Stimulated activated CD4-positive, alpha-beta T cell treated with anti-CD3 and anti-CD28 coated beads, Interleukin-1b, Interleukin-23, amount 100 ng/mL, for 4 hours (primary cell): ENCODE results near the gene GJD4.

Source experiments
- DNase-seq, 2 donors: peaks; one replicate each; pipeline ENCODE4 v3.0.0-alpha.2; 2020; ENCODE audit warnings: low read depth in 2 of 2

Gene GJD4

DNA sequence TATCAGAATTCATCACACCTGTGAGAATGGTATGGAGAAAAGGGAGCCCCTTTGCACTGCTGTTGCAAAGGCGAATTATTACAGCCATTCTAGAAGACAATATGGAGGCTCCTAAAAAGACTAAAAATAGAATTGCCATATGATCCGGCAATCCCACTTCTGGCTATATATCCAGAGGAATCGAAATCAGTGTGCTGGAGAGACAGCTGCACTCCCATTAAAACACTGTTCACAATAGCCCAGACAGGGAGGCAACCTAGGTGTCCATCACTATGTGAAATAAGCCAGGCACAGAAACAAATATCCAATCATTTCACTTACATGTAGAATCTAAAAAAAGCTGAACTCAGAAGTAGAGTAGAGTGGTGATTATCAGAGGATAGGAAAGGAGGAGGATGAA, 26.0 kb upstream of the GJD4 start:
- no peak for DNase-seq

DNA sequence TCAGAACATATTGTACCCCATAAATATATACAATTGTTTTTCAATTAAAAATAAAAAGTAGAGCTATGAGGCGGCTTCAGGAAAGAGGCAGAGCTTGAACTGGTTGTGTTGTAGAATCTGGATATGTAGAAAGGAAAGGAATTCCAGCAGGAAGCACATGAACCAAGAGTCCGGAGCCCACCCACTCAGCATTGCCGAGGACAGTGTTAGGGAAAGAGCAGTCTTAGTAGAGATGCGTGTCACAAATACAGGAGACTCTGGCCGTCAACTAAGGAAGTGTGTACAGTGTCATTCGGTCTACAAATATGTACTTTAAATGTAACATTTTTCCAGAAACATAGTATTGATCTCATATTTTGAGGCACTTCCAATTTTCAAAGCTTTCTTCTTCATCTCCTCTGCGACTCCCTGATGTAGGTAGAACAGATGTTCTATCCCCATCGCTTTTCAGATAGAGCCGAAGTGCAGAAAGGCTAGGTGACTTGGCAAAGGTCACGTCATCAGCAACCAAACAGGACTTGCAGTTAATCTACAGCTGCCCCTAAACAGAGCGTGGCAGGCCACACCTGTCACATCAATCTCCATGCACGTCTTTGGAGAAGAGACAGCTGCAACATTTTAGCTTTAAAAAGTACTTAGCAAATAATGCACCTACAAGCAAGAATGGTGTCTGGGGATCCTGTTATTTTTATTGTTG, 25.3 kb upstream of the GJD4 start:
- DNase-seq, result no peak

- no peak for DNase-seq
Observed at GRCh38 chr10:35580423-35580770, 24.7 kb upstream of the GJD4 start.

- no peak for DNase-seq
Observed at GRCh38 chr10:35581655-35582054, 23.5 kb upstream of the GJD4 start.

DNA sequence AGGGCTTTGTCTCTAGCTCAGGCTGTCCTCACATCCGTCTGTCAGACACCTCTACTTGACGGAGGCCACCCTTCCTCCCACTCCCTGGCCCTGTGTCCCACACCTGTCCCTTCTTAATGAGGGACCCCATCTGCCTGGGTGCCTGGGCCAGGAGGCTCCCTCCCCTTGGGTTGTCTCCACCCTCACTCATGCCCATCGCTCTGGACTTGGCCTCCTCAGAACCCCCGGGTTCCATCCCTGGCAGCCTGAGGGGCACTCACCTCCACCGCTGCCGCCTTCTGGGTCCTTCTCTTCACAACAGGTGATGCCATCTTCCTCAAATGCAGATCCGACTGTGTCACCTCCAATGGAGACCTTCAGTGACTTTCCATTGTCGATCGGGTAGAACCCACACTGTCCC, 20.2 kb upstream of the GJD4 start:
- no peak for DNase-seq

- no peak for DNase-seq
Observed at GRCh38 chr10:35585356-35585755, 19.8 kb upstream of the GJD4 start.

- DNase-seq, result no peak
Observed at GRCh38 chr10:35585903-35586535, 19.1 kb upstream of the GJD4 start.

DNA sequence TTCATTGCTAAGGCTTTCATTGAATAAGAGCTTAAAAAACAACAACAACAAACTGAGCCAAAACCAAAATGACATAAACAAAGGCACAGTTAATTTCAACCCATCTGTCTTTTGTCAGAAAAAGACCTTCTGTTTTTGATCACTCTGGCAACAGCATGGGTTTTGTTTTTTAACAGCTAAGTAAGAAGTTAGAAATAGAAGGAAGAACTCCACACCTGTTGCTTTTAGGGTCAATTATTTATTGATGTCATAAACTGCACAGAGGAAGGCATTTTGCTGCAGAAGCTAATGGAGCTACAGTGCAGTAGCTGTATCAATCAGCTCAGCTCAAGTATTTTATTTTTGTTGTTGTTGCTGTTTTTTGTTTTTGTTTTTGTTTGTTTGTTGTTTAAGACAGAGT, 16.3 kb upstream of the GJD4 start:
- no peak for DNase-seq

DNA sequence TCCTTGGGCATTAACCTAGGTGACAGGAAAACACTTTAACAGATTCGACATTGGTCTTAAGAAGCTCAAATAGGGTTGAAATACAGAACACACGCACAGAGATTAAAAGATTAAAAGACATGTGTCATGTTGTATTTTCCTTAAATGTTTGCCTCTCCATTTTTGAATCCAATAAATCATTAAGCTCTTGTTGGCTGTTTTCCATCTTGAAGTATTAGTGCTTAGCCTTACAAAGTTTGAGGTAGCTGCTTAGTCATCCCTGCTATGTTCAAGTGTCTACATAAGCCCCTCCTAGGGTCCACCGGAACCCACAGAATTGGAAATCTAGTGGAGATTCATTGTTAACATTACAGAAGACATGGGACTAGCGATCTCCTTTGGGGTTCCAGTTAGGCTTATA, 12.7 kb upstream of the GJD4 start:
- DNase-seq, result no peak

DNA sequence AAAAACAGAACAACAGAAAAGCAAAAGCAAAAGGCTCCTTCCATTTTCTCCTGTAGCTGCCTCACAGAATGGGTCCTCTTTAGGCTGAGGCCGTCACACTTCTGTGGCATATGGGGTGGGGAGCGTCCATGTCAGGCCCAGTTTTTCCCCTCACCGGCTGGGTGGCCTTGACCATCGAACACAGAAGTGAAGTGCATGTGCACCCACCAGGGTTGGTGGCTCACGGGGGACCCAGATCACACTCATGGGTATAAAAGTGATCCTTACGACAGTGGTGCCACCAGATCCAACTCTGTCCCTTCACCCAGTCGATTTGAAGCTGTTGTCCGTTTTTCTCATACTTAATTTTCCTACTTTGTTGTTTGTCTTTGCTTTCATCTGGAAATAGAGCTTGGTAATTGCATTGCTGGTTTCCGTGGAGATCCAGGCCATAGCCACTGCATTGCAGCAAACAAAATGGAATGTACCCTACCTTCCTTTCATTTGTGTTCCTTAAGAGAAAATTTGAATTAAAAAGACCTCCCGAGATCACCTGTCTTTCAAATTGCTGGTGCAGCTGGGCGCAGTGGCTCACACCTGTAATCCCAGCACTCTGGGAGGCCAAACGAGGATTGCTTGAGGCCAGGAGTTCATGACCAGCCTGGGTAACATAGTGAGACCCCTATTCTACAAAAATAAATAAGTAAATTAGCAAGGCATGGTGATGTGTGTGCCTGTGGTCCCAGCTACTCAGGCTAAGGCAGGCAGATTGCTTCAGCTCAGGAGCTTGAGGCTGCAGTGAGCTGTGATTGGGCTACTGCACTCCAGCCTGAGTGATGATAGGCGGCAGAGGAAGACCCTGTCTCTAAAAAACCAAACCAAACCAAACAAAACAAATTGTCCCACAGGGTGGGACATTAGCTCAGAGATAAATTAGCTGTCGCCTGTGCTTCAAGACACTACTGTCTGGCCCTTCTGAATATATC, 10.7 kb upstream of the GJD4 start:
- DNase-seq, result no peak

DNA sequence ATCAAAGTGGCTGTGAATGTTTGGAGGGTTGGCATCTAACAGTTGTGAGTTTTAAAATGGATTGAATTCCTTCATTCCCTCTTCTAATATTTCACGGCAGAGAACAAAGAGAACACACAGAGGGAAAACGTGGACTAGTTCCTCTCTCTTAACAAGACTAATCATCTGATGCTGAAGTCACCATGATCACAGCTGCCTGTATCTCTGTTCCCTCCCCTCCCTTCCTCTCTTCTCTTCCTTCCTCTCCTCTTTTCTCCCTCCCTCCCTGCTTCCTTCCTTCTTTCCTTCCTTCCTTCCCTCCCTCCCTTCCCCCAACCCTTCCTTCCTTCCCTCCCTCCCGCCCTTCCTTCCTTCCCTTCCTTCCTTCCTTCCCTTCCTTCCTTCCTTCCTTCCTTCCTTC, 10.0 kb upstream of the GJD4 start:
- no peak for DNase-seq

- no peak for DNase-seq
Observed at GRCh38 chr10:35598379-35598778, 6.8 kb upstream of the GJD4 start.

DNA sequence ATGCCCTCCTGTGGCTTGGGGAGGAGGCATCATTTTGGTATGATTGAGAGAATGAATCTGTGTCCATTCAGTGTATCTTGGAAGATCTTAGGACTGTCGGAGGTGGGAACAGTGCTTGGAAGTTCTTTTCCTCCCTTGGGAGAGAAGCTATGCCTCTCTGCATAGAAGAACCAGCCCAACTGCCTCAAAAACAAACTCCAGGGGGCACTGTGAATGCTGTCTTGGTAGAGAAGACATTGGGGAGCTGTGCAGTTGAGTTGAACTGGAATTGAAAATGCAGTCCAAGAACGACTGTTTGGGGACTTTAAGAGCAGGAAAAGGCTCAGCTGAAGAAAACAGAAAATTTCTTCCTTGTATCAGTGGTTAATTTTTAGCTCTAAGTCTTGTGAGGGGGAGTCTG, 4.9 kb upstream of the GJD4 start:
- DNase-seq, result no peak

- no peak for DNase-seq
Observed at GRCh38 chr10:35606430-35606829, 1.3 kb downstream of the GJD4 start.

DNA sequence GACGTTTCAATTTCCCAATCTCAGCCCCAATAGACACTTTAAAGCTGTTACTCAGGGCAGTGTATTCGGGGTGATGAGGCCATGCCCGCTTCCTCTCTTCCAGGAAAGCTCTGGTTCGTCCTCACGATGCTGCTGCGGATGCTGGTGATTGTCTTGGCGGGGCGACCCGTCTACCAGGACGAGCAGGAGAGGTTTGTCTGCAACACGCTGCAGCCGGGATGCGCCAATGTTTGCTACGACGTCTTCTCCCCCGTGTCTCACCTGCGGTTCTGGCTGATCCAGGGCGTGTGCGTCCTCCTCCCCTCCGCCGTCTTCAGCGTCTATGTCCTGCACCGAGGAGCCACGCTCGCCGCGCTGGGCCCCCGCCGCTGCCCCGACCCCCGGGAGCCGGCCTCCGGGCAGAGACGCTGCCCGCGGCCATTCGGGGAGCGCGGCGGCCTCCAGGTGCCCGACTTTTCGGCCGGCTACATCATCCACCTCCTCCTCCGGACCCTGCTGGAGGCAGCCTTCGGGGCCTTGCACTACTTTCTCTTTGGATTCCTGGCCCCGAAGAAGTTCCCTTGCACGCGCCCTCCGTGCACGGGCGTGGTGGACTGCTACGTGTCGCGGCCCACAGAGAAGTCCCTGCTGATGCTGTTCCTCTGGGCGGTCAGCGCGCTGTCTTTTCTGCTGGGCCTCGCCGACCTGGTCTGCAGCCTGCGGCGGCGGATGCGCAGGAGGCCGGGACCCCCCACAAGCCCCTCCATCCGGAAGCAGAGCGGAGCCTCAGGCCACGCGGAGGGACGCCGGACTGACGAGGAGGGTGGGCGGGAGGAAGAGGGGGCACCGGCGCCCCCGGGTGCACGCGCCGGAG, 2.6 kb downstream of the GJD4 start:
- no peak for DNase-seq

DNA sequence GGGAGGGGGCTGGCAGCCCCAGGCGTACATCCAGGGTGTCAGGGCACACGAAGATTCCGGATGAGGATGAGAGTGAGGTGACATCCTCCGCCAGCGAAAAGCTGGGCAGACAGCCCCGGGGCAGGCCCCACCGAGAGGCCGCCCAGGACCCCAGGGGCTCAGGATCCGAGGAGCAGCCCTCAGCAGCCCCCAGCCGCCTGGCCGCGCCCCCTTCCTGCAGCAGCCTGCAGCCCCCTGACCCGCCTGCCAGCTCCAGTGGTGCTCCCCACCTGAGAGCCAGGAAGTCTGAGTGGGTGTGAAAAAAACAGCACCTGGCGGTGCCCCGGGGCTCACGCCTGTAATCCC, 3.2 kb downstream of the GJD4 start:
- DNase-seq, result no peak

DNA sequence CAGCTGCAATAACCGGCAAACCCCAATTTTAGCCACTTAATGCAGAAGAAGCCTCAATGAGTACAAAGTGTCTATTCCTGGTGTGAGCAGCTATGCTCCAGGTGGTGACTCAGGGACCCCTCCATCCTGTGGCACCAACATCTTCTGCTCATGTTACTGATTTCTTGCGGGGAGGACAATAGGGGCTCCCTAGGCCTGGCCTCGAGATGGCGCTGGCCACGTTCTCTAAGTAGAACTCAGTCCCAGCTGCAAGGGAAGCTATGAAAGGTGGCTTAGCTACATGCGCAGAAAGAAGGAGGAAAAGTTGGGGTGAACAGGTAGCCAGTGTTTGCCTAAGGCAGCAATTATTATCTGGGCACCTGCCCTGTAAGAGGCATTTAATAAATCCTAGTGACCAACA, 6.6 kb downstream of the GJD4 start:
- DNase-seq, result no peak

- DNase-seq, result no peak
Observed at GRCh38 chr10:35612385-35613106, 7.4 kb downstream of the GJD4 start.

GRCh38 chr10:35613107-35613440, 7.9 kb downstream of the GJD4 start:
- DNase-seq, result no peak

DNA sequence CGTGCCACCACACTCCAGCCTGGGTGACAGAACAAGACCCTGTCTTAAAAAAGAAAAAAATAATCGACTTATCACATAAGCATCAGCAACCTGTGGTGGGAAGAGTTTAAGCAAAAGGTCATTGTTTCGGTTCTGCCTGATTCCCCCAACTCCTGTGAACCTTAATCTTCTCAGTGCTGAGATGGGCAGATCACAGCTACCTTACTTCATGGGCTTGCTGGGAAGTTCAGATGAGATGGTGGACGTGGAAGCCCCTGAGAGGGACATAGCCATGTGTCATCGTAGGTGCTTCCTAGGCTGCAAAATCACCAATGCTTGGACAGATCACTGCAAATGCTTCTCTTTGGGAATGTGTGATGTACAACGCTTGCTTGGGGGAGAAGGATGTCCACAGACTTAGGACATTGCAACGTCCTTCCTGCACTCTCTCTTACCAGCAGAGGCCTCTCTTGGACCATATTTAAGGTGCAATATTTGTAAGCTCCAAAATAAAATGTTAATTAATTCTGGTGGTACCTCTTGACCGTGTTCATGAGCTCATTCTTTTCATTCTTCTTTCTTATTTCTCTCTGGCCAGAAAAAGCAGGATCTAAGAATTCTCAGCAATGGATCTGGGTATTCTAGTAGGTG, 8.6 kb downstream of the GJD4 start:
- DNase-seq, result no peak

GRCh38 chr10:35614312-35614711, 9.2 kb downstream of the GJD4 start:
- no peak for DNase-seq
